Measurements from ENCODE around the gene HOXC11.

The HOXC11 gene

GRCh38 chr12:53995002-53995377 lies 22.1 kb downstream of the HOXC11 start:
- H3K27me3 ChIP-seq (ENCODE audit: control insufficient read depth, insufficient read depth, low read length) = peaks cover 100% of the 10 kb centered on the region
- H3K4me3 ChIP-seq (ENCODE audit: low read length) = peak overlapping the region; percentile 13
- no peak overlapping the region for H3K9ac ChIP-seq (ENCODE audit: low read length)
- H3K36me3 ChIP-seq (ENCODE audit: control insufficient read depth, low read depth, low read length) = no peaks in the 10 kb centered on the region
- no peaks in the 10 kb centered on the region for H3K9me3 ChIP-seq (ENCODE audit: control insufficient read depth, low read depth, low read length)
- H3K27ac ChIP-seq (ENCODE audit: low read length) = no peak overlapping the region
- peaks cover 7% of the 10 kb centered on the region for H3K4me1 ChIP-seq (ENCODE audit: control insufficient read depth, low read depth, low read length)

GRCh38 chr12:53995378-53996239 lies 22.7 kb downstream of the HOXC11 start:
- peaks cover 7% of the 10 kb centered on the region for H3K4me1 ChIP-seq (ENCODE audit: control insufficient read depth, low read depth, low read length)
- H3K27me3 ChIP-seq (ENCODE audit: control insufficient read depth, insufficient read depth, low read length) = peaks cover 100% of the 10 kb centered on the region
- no peaks in the 10 kb centered on the region for H3K36me3 ChIP-seq (ENCODE audit: control insufficient read depth, low read depth, low read length)
- H3K27ac ChIP-seq (ENCODE audit: low read length) = no peak overlapping the region
- H3K9ac ChIP-seq (ENCODE audit: low read length) = no peak overlapping the region
- no peaks in the 10 kb centered on the region for H3K9me3 ChIP-seq (ENCODE audit: control insufficient read depth, low read depth, low read length)
- peak overlapping the region; percentile 27 for H3K4me3 ChIP-seq (ENCODE audit: low read length)

GRCh38 chr12:53996240-53997203 lies 23.6 kb downstream of the HOXC11 start:
- Histone ChIP-seq H3K4me3 (ENCODE audit: low read length) (peak overlapping the region; percentile 27), H3K27me3 (ENCODE audit: control insufficient read depth, insufficient read depth, low read length) (peaks cover 100% of the 10 kb centered on the region), H3K9ac (ENCODE audit: low read length) (no peak overlapping the region)

GRCh38 chr12:53997204-53998109 lies 24.5 kb downstream of the HOXC11 start:
- Histone ChIP-seq H3K9ac (ENCODE audit: low read length) (no peak overlapping the region), H3K36me3 (ENCODE audit: control insufficient read depth, low read depth, low read length) (no peaks in the 10 kb centered on the region), H3K4me3 (ENCODE audit: low read length) (no peak overlapping the region), H3K27me3 (ENCODE audit: control insufficient read depth, insufficient read depth, low read length) (peaks cover 100% of the 10 kb centered on the region), H3K4me1 (ENCODE audit: control insufficient read depth, low read depth, low read length) (peaks cover 7% of the 10 kb centered on the region), H3K9me3 (ENCODE audit: control insufficient read depth, low read depth, low read length) (no peaks in the 10 kb centered on the region), H3K27ac (ENCODE audit: low read length) (no peak overlapping the region)

More at GRCh38 chr12:53996240-53997203, 23.6 kb downstream of the HOXC11 start:
- H3K4me1 ChIP-seq (ENCODE audit: control insufficient read depth, low read depth, low read length) = peaks cover 7% of the 10 kb centered on the region
- H3K36me3 ChIP-seq (ENCODE audit: control insufficient read depth, low read depth, low read length) = no peaks in the 10 kb centered on the region
- H3K27ac ChIP-seq (ENCODE audit: low read length) = no peak overlapping the region
- no peaks in the 10 kb centered on the region for H3K9me3 ChIP-seq (ENCODE audit: control insufficient read depth, low read depth, low read length)

GRCh38 chr12:53998110-53998899 lies 25.4 kb downstream of the HOXC11 start:
- no peak overlapping the region for H3K9ac ChIP-seq (ENCODE audit: low read length)
- H3K27me3 ChIP-seq (ENCODE audit: control insufficient read depth, insufficient read depth, low read length) = peaks cover 100% of the 10 kb centered on the region
- no peaks in the 10 kb centered on the region for H3K36me3 ChIP-seq (ENCODE audit: control insufficient read depth, low read depth, low read length)
- H3K27ac ChIP-seq (ENCODE audit: low read length) = no peak overlapping the region
- H3K4me3 ChIP-seq (ENCODE audit: low read length) = no peak overlapping the region
- no peaks in the 10 kb centered on the region for H3K9me3 ChIP-seq (ENCODE audit: control insufficient read depth, low read depth, low read length)
- peaks cover 7% of the 10 kb centered on the region for H3K4me1 ChIP-seq (ENCODE audit: control insufficient read depth, low read depth, low read length)

GRCh38 chr12:53998900-53999236 lies 25.9 kb downstream of the HOXC11 start:
- H3K9me3 ChIP-seq (ENCODE audit: control insufficient read depth, low read depth, low read length) = no peaks in the 10 kb centered on the region
- no peak overlapping the region for H3K27ac ChIP-seq (ENCODE audit: low read length)
- H3K36me3 ChIP-seq (ENCODE audit: control insufficient read depth, low read depth, low read length) = no peaks in the 10 kb centered on the region
- no peak overlapping the region for H3K4me3 ChIP-seq (ENCODE audit: low read length)
- H3K27me3 ChIP-seq (ENCODE audit: control insufficient read depth, insufficient read depth, low read length) = peaks cover 100% of the 10 kb centered on the region
- no peak overlapping the region for H3K9ac ChIP-seq (ENCODE audit: low read length)
- H3K4me1 ChIP-seq (ENCODE audit: control insufficient read depth, low read depth, low read length) = peaks cover 7% of the 10 kb centered on the region

GRCh38 chr12:53999559-54000115 lies 26.7 kb downstream of the HOXC11 start:
- peaks cover 7% of the 10 kb centered on the region for H3K4me1 ChIP-seq (ENCODE audit: control insufficient read depth, low read depth, low read length)
- H3K9me3 ChIP-seq (ENCODE audit: control insufficient read depth, low read depth, low read length) = no peaks in the 10 kb centered on the region
- peaks cover 100% of the 10 kb centered on the region for H3K27me3 ChIP-seq (ENCODE audit: control insufficient read depth, insufficient read depth, low read length)
- peak overlapping the region; percentile 35 for H3K4me3 ChIP-seq (ENCODE audit: low read length)
- H3K27ac ChIP-seq (ENCODE audit: low read length) = no peak overlapping the region
- no peak overlapping the region for H3K9ac ChIP-seq (ENCODE audit: low read length)
- no peaks in the 10 kb centered on the region for H3K36me3 ChIP-seq (ENCODE audit: control insufficient read depth, low read depth, low read length)

- H3K4me3 ChIP-seq (ENCODE audit: low read length) = peak within 1 kb of the TSS; percentile 35
- peaks cover 4% of the 10 kb centered on the region for H3K4me1 ChIP-seq (ENCODE audit: control insufficient read depth, low read depth, low read length)
- H3K36me3 ChIP-seq (ENCODE audit: control insufficient read depth, low read depth, low read length) = no peaks in the 10 kb centered on the region
- no peak within 1 kb of the TSS for H3K27ac ChIP-seq (ENCODE audit: low read length)
- no peak within 1 kb of the TSS for H3K9ac ChIP-seq (ENCODE audit: low read length)
- H3K27me3 ChIP-seq (ENCODE audit: control insufficient read depth, insufficient read depth, low read length) = peaks cover 100% of the 10 kb centered on the region
- H3K9me3 ChIP-seq (ENCODE audit: control insufficient read depth, low read depth, low read length) = no peaks in the 10 kb centered on the region
Measured at GRCh38 chr12:54000116-54001114, 27.5 kb downstream of the HOXC11 start, which contains the start of gene HOXC9. HOXC9 (plus strand) TSS chr12:54000161; CDS start chr12:54000189, 28 bp downstream.

- no peak overlapping the region for H3K4me3 ChIP-seq (ENCODE audit: low read length)
- H3K4me1 ChIP-seq (ENCODE audit: control insufficient read depth, low read depth, low read length) = no peaks in the 10 kb centered on the region
- peaks cover 100% of the 10 kb centered on the region for H3K27me3 ChIP-seq (ENCODE audit: control insufficient read depth, insufficient read depth, low read length)
- H3K36me3 ChIP-seq (ENCODE audit: control insufficient read depth, low read depth, low read length) = no peaks in the 10 kb centered on the region
- H3K9ac ChIP-seq (ENCODE audit: low read length) = no peak overlapping the region
- H3K9me3 ChIP-seq (ENCODE audit: control insufficient read depth, low read depth, low read length) = no peaks in the 10 kb centered on the region
- H3K27ac ChIP-seq (ENCODE audit: low read length) = no peak overlapping the region
Measured at GRCh38 chr12:54001283-54002187, 28.6 kb downstream of the HOXC11 start.

Measured in iPS-18a (cell line).